ENCODE data around the gene COL5A2.

COL5A2 gene

GRCh38 chr2:189138800-189139199 is 40.8 kb downstream of the COL5A2 start:
- Histone ChIP-seq H3K36me3 (ENCODE audit: insufficient read depth) (no peaks in the 10 kb centered on the region), H4K20me1 (ENCODE audit: insufficient read depth) (no peaks in the 10 kb centered on the region), H3K27me3 (ENCODE audit: insufficient read depth, low read depth) (no peaks in the 10 kb centered on the region), H3K79me2 (ENCODE audit: insufficient read depth, low read depth) (no peaks in the 10 kb centered on the region), H3K4me1 (ENCODE audit: low read depth, poor library complexity, severe bottlenecking) (no peaks in the 10 kb centered on the region), H2AFZ (ENCODE audit: low read depth) (no peak overlapping the region), H3K9ac (no peak overlapping the region), H3K27ac (no peak overlapping the region), H3K4me2 (no peak overlapping the region), H3K4me3 (IDR thresholded peaks at IDR 0.05; ENCODE audit: insufficient read depth, low read depth, low read length) (no peak overlapping the region)
- TF ChIP-seq CTCF (conservative IDR thresholded peaks at IDR 0.05; ENCODE audit: low read depth, low read length) = no peak

GRCh38 chr2:189137519-189137918 is 42.0 kb downstream of the COL5A2 start:
- no peak overlapping the region for H3K4me2 ChIP-seq
- H3K4me1 ChIP-seq (ENCODE audit: low read depth, poor library complexity, severe bottlenecking) = no peaks in the 10 kb centered on the region
- TF ChIP-seq CTCF (conservative IDR thresholded peaks at IDR 0.05; ENCODE audit: low read depth, low read length) = no peak
- no peaks in the 10 kb centered on the region for H3K79me2 ChIP-seq (ENCODE audit: insufficient read depth, low read depth)
- H3K27ac ChIP-seq = no peak overlapping the region
- H3K9ac ChIP-seq = no peak overlapping the region
- H2AFZ ChIP-seq (ENCODE audit: low read depth) = no peak overlapping the region
- H3K36me3 ChIP-seq (ENCODE audit: insufficient read depth) = no peaks in the 10 kb centered on the region
- no peak overlapping the region for H3K4me3 ChIP-seq (IDR thresholded peaks at IDR 0.05; ENCODE audit: insufficient read depth, low read depth, low read length)
- no peaks in the 10 kb centered on the region for H3K27me3 ChIP-seq (ENCODE audit: insufficient read depth, low read depth)
- H4K20me1 ChIP-seq (ENCODE audit: insufficient read depth) = no peaks in the 10 kb centered on the region

GRCh38 chr2:189134485-189134884 is 45.1 kb downstream of the COL5A2 start:
- Histone ChIP-seq H4K20me1 (ENCODE audit: insufficient read depth) (no peaks in the 10 kb centered on the region), H3K27me3 (ENCODE audit: insufficient read depth, low read depth) (no peaks in the 10 kb centered on the region), H3K9ac (no peak overlapping the region), H3K4me3 (IDR thresholded peaks at IDR 0.05; ENCODE audit: insufficient read depth, low read depth, low read length) (no peak overlapping the region), H3K4me2 (no peak overlapping the region), H3K27ac (no peak overlapping the region), H3K79me2 (ENCODE audit: insufficient read depth, low read depth) (no peaks in the 10 kb centered on the region), H3K4me1 (ENCODE audit: low read depth, poor library complexity, severe bottlenecking) (no peaks in the 10 kb centered on the region), H3K36me3 (ENCODE audit: insufficient read depth) (no peaks in the 10 kb centered on the region), H2AFZ (ENCODE audit: low read depth) (no peak overlapping the region)
- TF ChIP-seq CTCF (conservative IDR thresholded peaks at IDR 0.05; ENCODE audit: low read depth, low read length) = no peak

- Histone ChIP-seq H3K4me1 (ENCODE audit: low read depth, poor library complexity, severe bottlenecking) (no peaks in the 10 kb centered on the region), H3K4me3 (IDR thresholded peaks at IDR 0.05; ENCODE audit: insufficient read depth, low read depth, low read length) (no peak overlapping the region), H3K79me2 (ENCODE audit: insufficient read depth, low read depth) (no peaks in the 10 kb centered on the region), H3K4me2 (no peak overlapping the region), H3K27me3 (ENCODE audit: insufficient read depth, low read depth) (no peaks in the 10 kb centered on the region), H2AFZ (ENCODE audit: low read depth) (no peak overlapping the region), H3K27ac (no peak overlapping the region), H4K20me1 (ENCODE audit: insufficient read depth) (no peaks in the 10 kb centered on the region), H3K9ac (no peak overlapping the region), H3K36me3 (ENCODE audit: insufficient read depth) (no peaks in the 10 kb centered on the region)
- no peak for TF ChIP-seq CTCF (conservative IDR thresholded peaks at IDR 0.05; ENCODE audit: low read depth, low read length)
Measured at GRCh38 chr2:189131991-189132390, 47.6 kb downstream of the COL5A2 start.

- Histone ChIP-seq H3K9ac (no peak overlapping the region), H3K27me3 (ENCODE audit: insufficient read depth, low read depth) (no peaks in the 10 kb centered on the region), H3K4me2 (no peak overlapping the region), H3K27ac (no peak overlapping the region), H3K4me3 (IDR thresholded peaks at IDR 0.05; ENCODE audit: insufficient read depth, low read depth, low read length) (no peak overlapping the region), H3K79me2 (ENCODE audit: insufficient read depth, low read depth) (no peaks in the 10 kb centered on the region), H2AFZ (ENCODE audit: low read depth) (no peak overlapping the region), H3K4me1 (ENCODE audit: low read depth, poor library complexity, severe bottlenecking) (no peaks in the 10 kb centered on the region), H4K20me1 (ENCODE audit: insufficient read depth) (no peaks in the 10 kb centered on the region), H3K36me3 (ENCODE audit: insufficient read depth) (no peaks in the 10 kb centered on the region)
- TF ChIP-seq CTCF (conservative IDR thresholded peaks at IDR 0.05; ENCODE audit: low read depth, low read length) = no peak
Measured at GRCh38 chr2:189129971-189130370, 49.6 kb downstream of the COL5A2 start.

All from KMS-11 (cell line).